ENCODE data around the gene MRFAP1.

MRFAP1 gene

GRCh38 chr4:6614701-6615230, 25.7 kb upstream of the MRFAP1 start:
- Histone ChIP-seq H3K27ac (replicated peaks) (no peak overlapping the region), H3K4me3 (replicated peaks; ENCODE audit: insufficient read depth, low read length) (no peak overlapping the region), H3K27me3 (ENCODE audit: insufficient read depth, poor library complexity, severe bottlenecking) (no peaks in the 10 kb centered on the region)
- TF ChIP-seq GABPA (IDR thresholded peaks at IDR 0.05; ENCODE audit: low read depth) (no peak), SPI1 (IDR thresholded peaks at IDR 0.05; ENCODE audit: borderline replicate concordance, low read depth) (no peak), POLR2AphosphoS5 (IDR thresholded peaks at IDR 0.05; ENCODE audit: low read depth) (no peak), CTCF (IDR thresholded peaks at IDR 0.05; ENCODE audit: insufficient read depth, low read length) (no peak)
- TF ChIP-seq, protein P1, sequence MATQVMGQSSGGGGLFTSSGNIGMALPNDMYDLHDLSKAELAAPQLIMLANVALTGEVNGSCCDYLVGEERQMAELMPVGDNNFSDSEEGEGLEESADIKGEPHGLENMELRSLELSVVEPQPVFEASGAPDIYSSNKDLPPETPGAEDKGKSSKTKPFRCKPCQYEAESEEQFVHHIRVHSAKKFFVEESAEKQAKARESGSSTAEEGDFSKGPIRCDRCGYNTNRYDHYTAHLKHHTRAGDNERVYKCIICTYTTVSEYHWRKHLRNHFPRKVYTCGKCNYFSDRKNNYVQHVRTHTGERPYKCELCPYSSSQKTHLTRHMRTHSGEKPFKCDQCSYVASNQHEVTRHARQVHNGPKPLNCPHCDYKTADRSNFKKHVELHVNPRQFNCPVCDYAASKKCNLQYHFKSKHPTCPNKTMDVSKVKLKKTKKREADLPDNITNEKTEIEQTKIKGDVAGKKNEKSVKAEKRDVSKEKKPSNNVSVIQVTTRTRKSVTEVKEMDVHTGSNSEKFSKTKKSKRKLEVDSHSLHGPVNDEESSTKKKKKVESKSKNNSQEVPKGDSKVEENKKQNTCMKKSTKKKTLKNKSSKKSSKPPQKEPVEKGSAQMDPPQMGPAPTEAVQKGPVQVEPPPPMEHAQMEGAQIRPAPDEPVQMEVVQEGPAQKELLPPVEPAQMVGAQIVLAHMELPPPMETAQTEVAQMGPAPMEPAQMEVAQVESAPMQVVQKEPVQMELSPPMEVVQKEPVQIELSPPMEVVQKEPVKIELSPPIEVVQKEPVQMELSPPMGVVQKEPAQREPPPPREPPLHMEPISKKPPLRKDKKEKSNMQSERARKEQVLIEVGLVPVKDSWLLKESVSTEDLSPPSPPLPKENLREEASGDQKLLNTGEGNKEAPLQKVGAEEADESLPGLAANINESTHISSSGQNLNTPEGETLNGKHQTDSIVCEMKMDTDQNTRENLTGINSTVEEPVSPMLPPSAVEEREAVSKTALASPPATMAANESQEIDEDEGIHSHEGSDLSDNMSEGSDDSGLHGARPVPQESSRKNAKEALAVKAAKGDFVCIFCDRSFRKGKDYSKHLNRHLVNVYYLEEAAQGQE (IDR thresholded peaks at IDR 0.05; ENCODE audit: insufficient replicate concordance, low read depth): no peak
- no peak for DNase-seq (ENCODE audit: low read depth in 1 of 2, low spot score in 1 of 2)

DNA sequence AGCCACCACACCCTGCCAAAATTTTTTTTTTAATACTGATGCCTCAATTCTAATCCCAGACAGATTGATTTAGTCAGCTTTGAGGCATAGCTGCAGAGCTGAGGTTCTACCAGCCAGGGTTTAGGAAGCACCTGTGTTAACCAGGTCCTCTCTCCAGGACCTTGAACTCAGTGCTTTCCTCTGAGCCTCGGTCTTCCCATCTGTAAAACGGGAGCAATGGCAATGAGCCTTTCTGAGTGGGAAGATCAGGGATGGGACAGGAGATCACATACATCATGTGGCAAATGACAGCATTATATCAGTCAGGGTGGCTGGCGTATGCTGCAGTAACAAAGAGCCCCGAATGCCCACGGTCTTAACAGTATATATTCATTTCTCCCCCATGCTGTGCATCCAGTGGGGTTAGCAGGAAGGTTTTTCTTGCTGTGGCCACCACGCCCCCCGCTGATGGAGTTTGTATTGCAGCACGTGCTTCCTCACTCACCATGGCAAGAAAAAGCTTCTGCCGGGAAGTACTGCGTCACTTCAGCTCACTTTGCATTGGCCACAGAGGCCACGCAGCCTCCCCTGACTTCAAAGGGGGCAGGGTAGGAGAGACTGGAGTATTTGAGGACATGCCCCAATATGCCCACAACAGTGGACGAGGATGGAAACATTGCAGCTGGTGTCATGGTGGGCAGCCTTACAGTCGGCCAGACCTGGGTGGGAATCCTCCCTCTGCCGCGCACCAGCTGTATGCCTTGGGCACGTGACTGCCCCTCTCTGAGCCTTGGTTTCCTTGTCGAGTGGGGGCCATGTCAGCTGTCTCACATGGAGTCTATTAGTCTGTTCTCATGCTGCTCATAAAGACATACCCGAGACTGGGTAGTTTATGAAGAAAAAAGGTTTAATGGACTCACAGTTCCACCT, 24.1 kb upstream of the MRFAP1 start:
- Histone ChIP-seq H3K27me3 (ENCODE audit: insufficient read depth, poor library complexity, severe bottlenecking) (no peaks in the 10 kb centered on the region), H3K4me3 (replicated peaks; ENCODE audit: insufficient read depth, low read length) (no peak overlapping the region), H3K27ac (replicated peaks) (no peak overlapping the region)
- DNase-seq (ENCODE audit: low read depth in 1 of 2, low spot score in 1 of 2): no peak
- TF ChIP-seq POLR2AphosphoS5 (IDR thresholded peaks at IDR 0.05; ENCODE audit: low read depth): no peak
- no peak for TF ChIP-seq SPI1 (IDR thresholded peaks at IDR 0.05; ENCODE audit: borderline replicate concordance, low read depth)
- no peak for TF ChIP-seq GABPA (IDR thresholded peaks at IDR 0.05; ENCODE audit: low read depth)
- no peak for TF ChIP-seq CTCF (IDR thresholded peaks at IDR 0.05; ENCODE audit: insufficient read depth, low read length)
- TF ChIP-seq, protein P1 (IDR thresholded peaks at IDR 0.05; ENCODE audit: insufficient replicate concordance, low read depth): no peak

DNA sequence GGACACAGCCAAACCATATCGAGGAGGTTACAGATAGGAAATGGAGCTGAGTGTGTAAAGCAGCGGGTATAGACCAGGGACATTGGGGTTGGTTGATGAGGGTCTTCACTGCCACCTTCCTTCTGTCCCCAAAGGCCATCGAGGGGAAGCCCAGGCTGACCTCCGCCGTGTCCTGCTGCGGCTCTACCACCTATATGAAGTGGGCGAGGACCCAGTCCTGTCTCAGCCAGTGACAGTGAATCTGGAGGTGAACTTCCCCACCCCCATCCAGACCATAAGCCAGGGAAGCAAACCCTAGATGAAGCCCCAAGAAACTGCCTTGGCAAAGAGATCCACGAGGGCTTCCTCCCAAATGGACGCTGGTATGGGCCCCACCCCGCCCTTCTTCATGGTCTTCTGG, 23.2 kb upstream of the MRFAP1 start:
- no peaks in the 10 kb centered on the region for H3K27me3 ChIP-seq (ENCODE audit: insufficient read depth, poor library complexity, severe bottlenecking)
- no peak for DNase-seq (ENCODE audit: low read depth in 1 of 2, low spot score in 1 of 2)

More for the DNA sequence above, 23.2 kb upstream of the MRFAP1 start:
- TF ChIP-seq, protein P1 (IDR thresholded peaks at IDR 0.05; ENCODE audit: insufficient replicate concordance, low read depth): no peak
- no peak for TF ChIP-seq CTCF (IDR thresholded peaks at IDR 0.05; ENCODE audit: insufficient read depth, low read length)
- no peak for TF ChIP-seq GABPA (IDR thresholded peaks at IDR 0.05; ENCODE audit: low read depth)
- TF ChIP-seq SPI1 (IDR thresholded peaks at IDR 0.05; ENCODE audit: borderline replicate concordance, low read depth): no peak
- no peak for TF ChIP-seq POLR2AphosphoS5 (IDR thresholded peaks at IDR 0.05; ENCODE audit: low read depth)
- no peak overlapping the region for H3K4me3 ChIP-seq (replicated peaks; ENCODE audit: insufficient read depth, low read length)
- no peak overlapping the region for H3K27ac ChIP-seq (replicated peaks)

All from HL-60 (cell line).